NCI-H1092 (cell line): ENCODE measurements around the gene DPP9.
"Not testable (repeated sequence)": the region's sequence is repeated elsewhere in the genome, so short reads cannot be mapped to it uniquely, and the experiment has no call there.

Source experiments
- DNase-seq: peaks from one replicate; lab custom pipeline; 2025; lab: John Stamatoyannopoulos, UW

DPP9 gene

GRCh38 chr19:4723595-4724514, at the start of gene DPP9:
Gene DPP9 (minus strand): TSS chr19:4723842. CDS start chr19:4719906, 3,936 bp downstream.
- peak; percentile 96 for DNase-seq

GRCh38 chr19:4773047-4773640, 49.5 kb upstream of the DPP9 start:
- no peak for DNase-seq

GRCh38 chr19:4772566-4772965, 48.9 kb upstream of the DPP9 start:
- no peak for DNase-seq

GRCh38 chr19:4768934-4769777, 45.5 kb upstream of the DPP9 start:
- peak; percentile 95 for DNase-seq

- DNase-seq = no peak
Observed at GRCh38 chr19:4764393-4764660, 40.7 kb upstream of the DPP9 start.

- no peak for DNase-seq
Observed at GRCh38 chr19:4763021-4763420, 39.4 kb upstream of the DPP9 start.

GRCh38 chr19:4760285-4760650, 36.6 kb upstream of the DPP9 start:
- DNase-seq = no peak

GRCh38 chr19:4759388-4760284, 36.0 kb upstream of the DPP9 start:
- DNase-seq = peak; percentile 96

GRCh38 chr19:4758659-4759058, 35.0 kb upstream of the DPP9 start:
- no peak for DNase-seq

- no peak for DNase-seq
Observed at GRCh38 chr19:4758082-4758481, 34.4 kb upstream of the DPP9 start.

GRCh38 chr19:4755459-4755858, 31.8 kb upstream of the DPP9 start:
- DNase-seq = no peak

GRCh38 chr19:4754248-4754647, 30.6 kb upstream of the DPP9 start:
- DNase-seq = no peak

- DNase-seq = no peak
Observed at GRCh38 chr19:4749870-4750590, 26.4 kb upstream of the DPP9 start.

GRCh38 chr19:4748589-4748988, 24.9 kb upstream of the DPP9 start:
- DNase-seq = peak; percentile 36

- no peak for DNase-seq
Observed at GRCh38 chr19:4748185-4748584, 24.5 kb upstream of the DPP9 start.

GRCh38 chr19:4745986-4746385, 22.3 kb upstream of the DPP9 start:
- no peak for DNase-seq

GRCh38 chr19:4745175-4745574, 21.5 kb upstream of the DPP9 start:
- DNase-seq = not testable (repeated sequence)

GRCh38 chr19:4744451-4745174, 21.0 kb upstream of the DPP9 start:
- DNase-seq = no peak

- DNase-seq = peak; percentile 96
Observed at GRCh38 chr19:4742723-4743646, 19.3 kb upstream of the DPP9 start.
